HEK293 (cell line): Measurements from ENCODE around the gene TICRR.

Experiments used
- ATF2 ChIP-seq: fragments of 450-650 bp; formaldehyde crosslinking; IDR thresholded peaks from 2 replicates; pipeline ENCODE4 v1.5.1; 2016; ENCODE audit warnings: missing biosample characterization, missing genetic modification characterization, low read depth
- MEIS1 ChIP-seq: sonication (generic); formaldehyde crosslinking; IDR thresholded peaks from 2 replicates; pipeline ENCODE4 v1.8.1; 2022; ENCODE audit warnings: missing genetic modification reagents, mild to moderate bottlenecking, borderline replicate concordance
- TCF7L2 ChIP-seq: IDR thresholded peaks from 2 replicates; pipeline ENCODE4 v1.6.1; 2011; ENCODE audit warnings: low read depth, mild to moderate bottlenecking, inconsistent platforms, low read length, moderate library complexity, borderline replicate concordance
- ZNF530 ChIP-seq: fragments of 450-650 bp; formaldehyde crosslinking; IDR thresholded peaks from 2 replicates; pipeline ENCODE4 v1.5.1; 2016; ENCODE audit warnings: low read depth, missing biosample characterization, missing genetic modification characterization
- ZNF549 ChIP-seq: fragments of 450-650 bp; IDR thresholded peaks from 2 replicates; pipeline ENCODE4 v1.5.1; 2018; ENCODE audit warnings: missing biosample characterization, missing genetic modification characterization, mild to moderate bottlenecking, inconsistent platforms, moderate library complexity
- ZNF561 ChIP-seq: fragments of 450-650 bp; IDR thresholded peaks from 2 replicates; pipeline ENCODE4 v1.5.1; 2018; ENCODE audit warnings: missing biosample characterization, missing genetic modification characterization, borderline replicate concordance
- ZNF792 ChIP-seq: fragments of 450-650 bp; formaldehyde crosslinking; IDR thresholded peaks from 2 replicates; pipeline ENCODE4 v1.5.1; 2016; ENCODE audit warnings: missing biosample characterization, missing genetic modification characterization
- ZSCAN23 ChIP-seq: fragments of 450-650 bp; formaldehyde crosslinking; IDR thresholded peaks from 2 replicates; pipeline ENCODE4 v1.5.1; 2016; ENCODE audit warnings: missing biosample characterization, missing genetic modification characterization
- TF ChIP-seq, protein P1 (sequence below): fragments of 450-650 bp; formaldehyde crosslinking; IDR thresholded peaks from 2 replicates; pipeline ENCODE4 v1.5.1; 2016; ENCODE audit warnings: missing biosample characterization, missing genetic modification characterization
- TF ChIP-seq, protein P2 (sequence below): fragments of 450-650 bp; formaldehyde crosslinking; IDR thresholded peaks from 2 replicates; pipeline ENCODE4 v1.5.1; 2016; ENCODE audit warnings: missing biosample characterization, missing genetic modification characterization

- TF ChIP-seq ZNF792 (tag by site-specific recombination) (no peak), TCF7L2 (no peak), ZNF530 (tag by site-specific recombination) (no peak), ZNF549 (tag by site-specific recombination) (no peak), MEIS1 (no peak), ZSCAN23 (tag by site-specific recombination) (no peak), ZNF561 (tag by site-specific recombination) (no peak), ATF2 (tag by site-specific recombination) (no peak)
- TF ChIP-seq, protein P1, sequence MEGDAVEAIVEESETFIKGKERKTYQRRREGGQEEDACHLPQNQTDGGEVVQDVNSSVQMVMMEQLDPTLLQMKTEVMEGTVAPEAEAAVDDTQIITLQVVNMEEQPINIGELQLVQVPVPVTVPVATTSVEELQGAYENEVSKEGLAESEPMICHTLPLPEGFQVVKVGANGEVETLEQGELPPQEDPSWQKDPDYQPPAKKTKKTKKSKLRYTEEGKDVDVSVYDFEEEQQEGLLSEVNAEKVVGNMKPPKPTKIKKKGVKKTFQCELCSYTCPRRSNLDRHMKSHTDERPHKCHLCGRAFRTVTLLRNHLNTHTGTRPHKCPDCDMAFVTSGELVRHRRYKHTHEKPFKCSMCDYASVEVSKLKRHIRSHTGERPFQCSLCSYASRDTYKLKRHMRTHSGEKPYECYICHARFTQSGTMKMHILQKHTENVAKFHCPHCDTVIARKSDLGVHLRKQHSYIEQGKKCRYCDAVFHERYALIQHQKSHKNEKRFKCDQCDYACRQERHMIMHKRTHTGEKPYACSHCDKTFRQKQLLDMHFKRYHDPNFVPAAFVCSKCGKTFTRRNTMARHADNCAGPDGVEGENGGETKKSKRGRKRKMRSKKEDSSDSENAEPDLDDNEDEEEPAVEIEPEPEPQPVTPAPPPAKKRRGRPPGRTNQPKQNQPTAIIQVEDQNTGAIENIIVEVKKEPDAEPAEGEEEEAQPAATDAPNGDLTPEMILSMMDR (tag by site-specific recombination): no peak
- TF ChIP-seq, protein P2, sequence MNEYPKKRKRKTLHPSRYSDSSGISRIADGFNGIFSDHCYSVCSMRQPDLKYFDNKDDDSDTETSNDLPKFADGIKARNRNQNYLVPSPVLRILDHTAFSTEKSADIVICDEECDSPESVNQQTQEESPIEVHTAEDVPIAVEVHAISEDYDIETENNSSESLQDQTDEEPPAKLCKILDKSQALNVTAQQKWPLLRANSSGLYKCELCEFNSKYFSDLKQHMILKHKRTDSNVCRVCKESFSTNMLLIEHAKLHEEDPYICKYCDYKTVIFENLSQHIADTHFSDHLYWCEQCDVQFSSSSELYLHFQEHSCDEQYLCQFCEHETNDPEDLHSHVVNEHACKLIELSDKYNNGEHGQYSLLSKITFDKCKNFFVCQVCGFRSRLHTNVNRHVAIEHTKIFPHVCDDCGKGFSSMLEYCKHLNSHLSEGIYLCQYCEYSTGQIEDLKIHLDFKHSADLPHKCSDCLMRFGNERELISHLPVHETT (tag by site-specific recombination): no peak
Measured at GRCh38 chr15:89645680-89646079, 70.4 kb downstream of the TICRR start.
